Activated T-cell treated with anti-CD3 and anti-CD28 coated beads, Interleukin-2, amount 50 U/mL, for 24 hours (primary cell): ENCODE results near the gene CSDE1.

Experiments used
- DNase-seq: peaks from one replicate; pipeline ENCODE4 v3.0.0-alpha.2; 2020
- H3K27ac Mint-ChIP-seq: 2 replicates; pipeline ENCODE4 v1.8.0; 2020; ENCODE audit warnings: mild to moderate bottlenecking, mixed read lengths
- H3K27me3 Mint-ChIP-seq: 2 replicates; pipeline ENCODE4 v1.8.0; 2020; ENCODE audit warnings: mixed read lengths
- H3K36me3 Mint-ChIP-seq: 2 replicates; pipeline ENCODE4 v1.8.0; 2020; ENCODE audit warnings: low read depth, mixed read lengths
- H3K4me1 Mint-ChIP-seq: 2 replicates; pipeline ENCODE4 v1.8.0; 2020; ENCODE audit warnings: low read depth, mixed read lengths
- H3K4me3 Mint-ChIP-seq: 2 replicates; pipeline ENCODE4 v1.8.0; 2020; ENCODE audit warnings: mild to moderate bottlenecking, moderate library complexity, mixed read lengths
- H3K9me3 Mint-ChIP-seq: 2 replicates; pipeline ENCODE4 v1.8.0; 2020; ENCODE audit warnings: mixed read lengths

CSDE1 gene

DNA sequence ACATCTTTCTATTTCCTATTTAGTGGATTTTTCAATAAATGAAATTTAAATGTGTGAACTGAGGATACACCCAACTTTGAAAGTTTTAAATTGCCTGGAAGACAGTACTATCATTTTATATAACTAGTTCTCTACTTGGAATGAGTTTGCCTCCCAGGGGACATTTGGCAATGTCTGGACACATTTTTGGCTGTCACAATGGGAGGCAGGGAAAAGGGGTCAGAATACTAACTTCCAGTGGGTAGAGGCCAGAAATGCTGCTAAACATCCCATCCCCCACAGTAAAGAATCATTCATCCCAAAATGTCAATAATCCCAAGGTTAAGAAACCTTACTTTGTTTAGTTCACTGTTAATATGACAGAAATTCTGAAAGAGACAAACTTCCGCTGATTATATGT, 28.0 kb downstream of the CSDE1 start:
- peak overlapping the region; percentile 69 for H3K27ac Mint-ChIP-seq
- peaks cover 99% of the 10 kb centered on the region for H3K36me3 Mint-ChIP-seq
- no peaks in the 10 kb centered on the region for H3K27me3 Mint-ChIP-seq
- no peak for DNase-seq
- no peak overlapping the region for H3K4me3 Mint-ChIP-seq
- no peaks in the 10 kb centered on the region for H3K9me3 Mint-ChIP-seq
- peaks cover 15% of the 10 kb centered on the region for H3K4me1 Mint-ChIP-seq

DNA sequence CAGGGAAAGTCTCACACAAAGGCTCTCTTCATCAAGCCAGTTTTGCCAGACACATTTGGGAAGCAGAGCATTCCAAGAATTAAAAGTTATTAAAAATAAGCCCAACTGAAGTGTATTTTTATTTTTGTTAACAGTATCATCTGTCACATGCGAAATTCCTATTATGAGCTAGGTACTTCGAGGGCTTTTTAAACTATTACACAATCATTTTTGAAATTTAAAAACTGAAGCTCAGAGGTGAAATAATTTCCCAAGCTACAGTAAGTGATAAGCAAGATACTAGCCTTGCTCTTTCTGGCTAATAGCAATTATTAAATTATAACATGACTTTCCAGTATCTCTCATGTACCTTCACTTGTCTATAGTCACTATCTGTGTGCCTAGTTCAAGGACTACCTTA, 29.2 kb downstream of the CSDE1 start:
- H3K4me1 Mint-ChIP-seq, result peaks cover 17% of the 10 kb centered on the region
- peaks cover 99% of the 10 kb centered on the region for H3K36me3 Mint-ChIP-seq
- H3K27ac Mint-ChIP-seq, result peak overlapping the region; percentile 66
- no peak overlapping the region for H3K4me3 Mint-ChIP-seq
- H3K27me3 Mint-ChIP-seq, result no peaks in the 10 kb centered on the region
- no peaks in the 10 kb centered on the region for H3K9me3 Mint-ChIP-seq
- no peak for DNase-seq

DNA sequence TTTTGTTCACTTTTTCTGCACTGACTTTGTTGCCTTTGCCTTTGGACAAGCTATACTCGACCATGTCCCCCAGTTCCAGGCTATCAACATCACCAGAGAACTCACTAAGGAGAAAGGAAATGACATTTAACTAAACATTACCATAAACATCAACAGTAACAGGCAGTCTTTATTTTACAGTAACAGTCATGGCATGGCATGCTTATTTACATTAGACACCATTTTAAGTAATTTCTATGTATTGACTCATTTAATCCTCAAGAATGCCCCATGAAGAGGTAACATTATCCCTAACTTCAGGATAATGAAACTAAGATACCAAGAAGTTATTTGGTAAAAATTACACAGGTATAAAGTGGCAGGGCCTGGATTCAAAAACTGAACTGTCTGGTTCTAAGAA, 32.6 kb downstream of the CSDE1 start:
- H3K27me3 Mint-ChIP-seq, result no peaks in the 10 kb centered on the region
- peaks cover 8% of the 10 kb centered on the region for H3K4me1 Mint-ChIP-seq
- DNase-seq, result no peak
- H3K36me3 Mint-ChIP-seq, result peaks cover 98% of the 10 kb centered on the region
- no peaks in the 10 kb centered on the region for H3K9me3 Mint-ChIP-seq
- H3K4me3 Mint-ChIP-seq, result no peak overlapping the region
- peak overlapping the region; percentile 74 for H3K27ac Mint-ChIP-seq

DNA sequence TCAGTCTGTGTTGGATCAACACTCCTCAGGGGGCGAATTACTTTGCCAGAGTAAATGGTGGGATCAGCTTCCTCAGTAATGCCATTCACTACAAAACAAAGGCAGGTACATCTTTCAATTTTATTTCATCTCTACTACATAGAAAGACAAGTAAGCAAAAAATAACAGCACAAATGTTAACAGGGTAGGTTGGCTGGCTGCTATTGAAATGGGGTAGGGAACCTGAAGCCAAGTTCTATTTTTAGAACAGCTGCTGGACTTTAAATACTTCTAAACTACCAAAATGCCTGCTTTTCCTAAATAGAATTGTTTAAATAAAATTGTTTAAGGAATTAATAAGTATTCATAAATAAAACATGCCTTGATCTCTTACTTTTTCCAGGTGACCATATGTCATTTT, 33.9 kb downstream of the CSDE1 start:
- DNase-seq, result no peak
- no peaks in the 10 kb centered on the region for H3K9me3 Mint-ChIP-seq
- no peak overlapping the region for H3K4me3 Mint-ChIP-seq
- peaks cover 98% of the 10 kb centered on the region for H3K36me3 Mint-ChIP-seq
- H3K27me3 Mint-ChIP-seq, result no peaks in the 10 kb centered on the region
- peak overlapping the region; percentile 81 for H3K27ac Mint-ChIP-seq
- H3K4me1 Mint-ChIP-seq, result peaks cover 21% of the 10 kb centered on the region

DNA sequence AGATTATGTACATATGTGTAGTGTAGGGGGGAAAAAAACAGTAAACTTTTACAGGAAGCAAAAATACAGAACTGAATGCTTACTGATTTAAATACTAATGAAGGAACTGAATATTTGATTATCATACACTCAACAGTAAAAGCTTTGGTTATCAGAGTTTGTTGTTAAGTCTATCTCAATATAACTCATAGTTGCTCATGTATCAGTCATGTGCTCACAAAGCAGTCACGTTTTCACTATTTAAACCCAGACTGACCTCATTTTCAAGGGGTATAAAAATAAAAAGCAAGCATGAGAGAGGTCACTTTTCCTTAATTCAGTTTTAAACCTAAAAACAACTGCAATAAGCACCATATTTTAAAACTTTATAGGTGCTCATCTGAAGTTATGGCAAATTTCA, 34.3 kb downstream of the CSDE1 start:
- peaks cover 25% of the 10 kb centered on the region for H3K4me1 Mint-ChIP-seq
- no peak overlapping the region for H3K4me3 Mint-ChIP-seq
- no peaks in the 10 kb centered on the region for H3K27me3 Mint-ChIP-seq
- peak overlapping the region; percentile 81 for H3K27ac Mint-ChIP-seq
- no peaks in the 10 kb centered on the region for H3K9me3 Mint-ChIP-seq
- H3K36me3 Mint-ChIP-seq, result peaks cover 98% of the 10 kb centered on the region
- DNase-seq, result no peak

DNA sequence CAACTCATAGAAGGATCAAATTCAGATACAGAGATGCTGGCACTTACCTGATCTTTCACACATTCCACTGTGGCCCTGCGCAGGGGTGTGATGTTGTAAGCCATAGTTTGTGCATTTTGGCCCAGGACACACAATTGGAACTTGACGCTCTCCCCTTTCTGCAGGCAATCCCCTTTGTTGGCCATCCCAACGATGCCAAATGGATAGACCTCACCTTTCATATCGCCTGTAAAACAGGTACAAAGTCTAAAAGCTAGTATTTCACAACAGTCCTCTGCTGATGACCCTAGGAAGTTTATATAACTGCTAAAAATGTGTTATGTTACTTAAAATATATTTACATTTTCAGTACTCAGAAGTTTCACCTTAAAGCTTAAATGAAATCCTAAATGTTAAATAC, 37.3 kb downstream of the CSDE1 start:
- DNase-seq, result no peak
- H3K4me3 Mint-ChIP-seq, result no peak overlapping the region

DNA sequence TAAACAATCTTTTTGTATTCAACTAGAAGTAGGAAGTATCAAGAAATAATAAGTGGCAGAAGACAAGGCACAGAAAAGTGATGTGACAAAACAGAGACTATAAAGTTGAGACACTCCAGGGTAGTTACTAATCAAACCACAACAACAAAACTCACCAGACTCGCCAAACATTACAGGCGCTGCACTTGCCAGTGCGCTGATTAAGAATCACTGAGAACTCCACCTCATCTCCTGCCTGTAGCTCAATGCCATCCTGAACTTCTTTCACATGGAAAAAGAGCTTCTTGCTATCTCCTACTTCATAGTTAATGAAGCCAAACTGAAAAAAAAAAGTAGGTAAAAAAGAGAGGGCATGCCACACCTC, 38.4 kb downstream of the CSDE1 start:
- no peak for DNase-seq

More for the DNA sequence above, 37.3 kb downstream of the CSDE1 start:
- Mint-ChIP-seq H3K27ac (peak overlapping the region; percentile 88), H3K9me3 (no peaks in the 10 kb centered on the region), H3K27me3 (no peaks in the 10 kb centered on the region), H3K36me3 (peaks cover 97% of the 10 kb centered on the region), H3K4me1 (peaks cover 41% of the 10 kb centered on the region)

DNA sequence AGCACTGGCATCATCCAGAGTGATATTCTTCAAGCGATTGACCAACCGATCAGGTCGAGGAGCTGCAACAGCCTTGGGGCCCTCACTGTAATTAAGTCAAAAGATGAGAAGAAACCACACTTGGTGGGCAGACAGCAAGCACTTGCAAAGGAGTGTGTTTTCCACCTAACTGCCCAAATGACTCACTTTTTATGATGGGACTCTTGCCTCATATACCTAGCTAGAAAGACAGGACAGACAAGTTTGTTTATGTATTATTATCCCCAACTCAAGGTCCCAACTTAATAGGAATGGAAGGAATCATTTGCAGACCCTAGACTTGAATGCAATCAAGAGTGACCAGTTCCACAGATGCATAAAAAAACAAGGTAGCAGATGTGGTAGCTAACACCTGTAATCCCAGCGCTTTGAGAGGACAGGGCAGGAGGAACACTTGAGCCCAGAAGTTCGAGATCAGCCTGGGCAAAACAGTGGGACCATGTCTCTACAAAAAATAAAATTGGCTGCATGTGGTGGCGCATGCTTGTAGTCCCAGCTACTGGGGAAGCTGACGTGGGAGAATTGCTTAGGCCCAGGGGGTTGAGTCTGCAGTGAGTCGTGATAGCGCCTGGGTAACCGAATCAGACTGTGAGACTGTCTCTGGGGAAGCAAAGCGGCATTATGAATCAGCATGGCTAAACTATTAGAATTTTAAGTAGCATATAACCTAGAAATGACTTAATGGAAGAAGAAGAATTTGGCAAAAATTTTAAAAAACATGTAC, 38.9 kb downstream of the CSDE1 start:
- no peak overlapping the region for H3K4me3 Mint-ChIP-seq
- H3K36me3 Mint-ChIP-seq, result peaks cover 88% of the 10 kb centered on the region
- no peaks in the 10 kb centered on the region for H3K27me3 Mint-ChIP-seq
- H3K9me3 Mint-ChIP-seq, result no peaks in the 10 kb centered on the region
- DNase-seq, result no peak
- peak overlapping the region; percentile 88 for H3K27ac Mint-ChIP-seq
- H3K4me1 Mint-ChIP-seq, result peaks cover 47% of the 10 kb centered on the region

More for the DNA sequence above, 38.4 kb downstream of the CSDE1 start:
- H3K27me3 Mint-ChIP-seq, result no peaks in the 10 kb centered on the region
- peaks cover 42% of the 10 kb centered on the region for H3K4me1 Mint-ChIP-seq
- no peak overlapping the region for H3K4me3 Mint-ChIP-seq
- peak overlapping the region; percentile 88 for H3K27ac Mint-ChIP-seq
- H3K36me3 Mint-ChIP-seq, result peaks cover 88% of the 10 kb centered on the region
- H3K9me3 Mint-ChIP-seq, result no peaks in the 10 kb centered on the region

DNA sequence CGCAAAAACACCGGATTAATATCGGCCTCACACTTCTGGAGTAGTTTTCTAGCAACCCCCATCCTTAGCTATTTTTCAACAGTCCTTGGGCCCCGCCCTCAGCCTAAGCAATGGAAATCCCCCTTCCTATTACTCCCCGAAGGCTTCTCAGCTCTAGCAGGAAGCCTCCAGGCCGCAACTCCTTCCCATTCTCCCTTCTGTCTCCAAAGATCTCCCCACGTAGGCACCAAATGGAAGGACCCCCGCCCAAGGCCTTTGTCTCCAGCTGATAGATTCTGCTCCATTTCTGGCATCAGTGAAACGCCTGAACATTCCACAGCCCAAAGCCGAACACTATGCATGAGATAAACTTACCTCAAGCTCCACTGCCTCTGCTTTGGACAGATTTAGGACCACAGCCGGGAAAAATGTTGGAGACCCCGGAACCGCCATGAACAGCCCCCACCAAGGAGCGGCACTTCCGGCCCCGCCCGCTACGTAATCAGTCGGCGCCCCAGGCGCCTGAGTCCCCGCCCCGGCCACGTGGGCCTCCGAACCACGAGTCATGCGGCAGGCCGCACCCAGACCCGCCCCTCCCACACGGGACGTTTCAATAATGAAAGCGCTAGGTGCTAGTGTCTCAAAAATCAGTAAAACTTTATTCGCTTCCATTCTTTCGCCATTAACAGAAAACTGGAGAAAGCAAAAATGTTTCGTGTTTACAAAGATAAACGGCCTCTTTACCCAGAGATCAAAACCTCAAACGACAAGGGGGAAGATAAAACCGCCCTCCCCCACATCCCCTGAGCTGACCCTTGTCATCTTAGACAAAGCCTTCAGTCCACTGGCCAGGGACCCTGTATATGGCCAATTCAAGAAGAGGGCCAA, 41.2 kb downstream of the CSDE1 start, which contains the start of gene NRAS:
Gene NRAS (minus strand): TSS at position 468 of the 867 bp plus-strand sequence. CDS start 611 bp downstream, outside the sequence.
- no peaks in the 10 kb centered on the region for H3K27me3 Mint-ChIP-seq
- peaks cover 88% of the 10 kb centered on the region for H3K36me3 Mint-ChIP-seq
- peak within 1 kb of the TSS; percentile 98 for H3K27ac Mint-ChIP-seq

DNA sequence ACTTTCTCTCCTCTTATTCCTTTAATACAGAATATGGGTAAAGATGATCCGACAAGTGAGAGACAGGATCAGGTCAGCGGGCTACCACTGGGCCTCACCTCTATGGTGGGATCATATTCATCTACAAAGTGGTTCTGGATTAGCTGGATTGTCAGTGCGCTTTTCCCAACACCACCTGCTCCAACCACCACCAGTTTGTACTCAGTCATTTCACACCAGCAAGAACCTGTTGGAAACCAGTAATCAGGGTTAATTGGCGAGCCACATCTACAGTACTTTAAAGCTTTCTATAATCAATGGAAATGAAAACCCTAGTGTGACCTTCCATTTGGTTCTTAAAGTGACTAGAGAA, 41.9 kb downstream of the CSDE1 start:
- Mint-ChIP-seq H3K4me3 (peak overlapping the region; percentile 96), H3K9me3 (no peaks in the 10 kb centered on the region), H3K36me3 (peaks cover 88% of the 10 kb centered on the region), H3K27ac (peak overlapping the region; percentile 98), H3K4me1 (peaks cover 49% of the 10 kb centered on the region), H3K27me3 (no peaks in the 10 kb centered on the region)
- DNase-seq, result no peak

More for the DNA sequence above, 41.2 kb downstream of the CSDE1 start, which contains the start of gene NRAS:
- DNase-seq, result peak; percentile 97
- H3K9me3 Mint-ChIP-seq, result no peaks in the 10 kb centered on the region
- H3K4me1 Mint-ChIP-seq, result peaks cover 49% of the 10 kb centered on the region
- peak within 1 kb of the TSS; percentile 96 for H3K4me3 Mint-ChIP-seq

DNA sequence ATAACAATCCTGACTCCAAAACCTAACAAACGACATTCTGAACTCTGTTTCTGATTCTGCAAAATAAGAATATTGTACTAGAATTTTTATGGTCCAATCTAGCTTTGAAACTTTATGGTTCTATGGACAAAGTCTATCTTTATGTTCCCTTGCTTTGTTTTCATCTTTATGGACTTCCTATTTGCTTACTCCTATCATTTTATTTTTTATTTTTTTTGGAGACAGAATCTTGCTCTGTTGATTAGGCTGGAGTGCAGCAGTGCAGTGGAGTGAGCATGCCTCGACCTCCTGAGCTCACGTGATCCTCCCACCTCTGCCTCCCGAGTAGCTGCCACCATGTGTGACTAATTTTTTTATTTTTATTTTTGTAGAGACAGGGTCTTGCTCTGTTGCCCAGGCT, 44.8 kb downstream of the CSDE1 start:
- H3K4me3 Mint-ChIP-seq, result no peak overlapping the region
- peaks cover 26% of the 10 kb centered on the region for H3K4me1 Mint-ChIP-seq
- no peaks in the 10 kb centered on the region for H3K27me3 Mint-ChIP-seq
- peaks cover 83% of the 10 kb centered on the region for H3K36me3 Mint-ChIP-seq
- no peak overlapping the region for H3K27ac Mint-ChIP-seq
- no peak for DNase-seq
- H3K9me3 Mint-ChIP-seq, result no peaks in the 10 kb centered on the region

DNA sequence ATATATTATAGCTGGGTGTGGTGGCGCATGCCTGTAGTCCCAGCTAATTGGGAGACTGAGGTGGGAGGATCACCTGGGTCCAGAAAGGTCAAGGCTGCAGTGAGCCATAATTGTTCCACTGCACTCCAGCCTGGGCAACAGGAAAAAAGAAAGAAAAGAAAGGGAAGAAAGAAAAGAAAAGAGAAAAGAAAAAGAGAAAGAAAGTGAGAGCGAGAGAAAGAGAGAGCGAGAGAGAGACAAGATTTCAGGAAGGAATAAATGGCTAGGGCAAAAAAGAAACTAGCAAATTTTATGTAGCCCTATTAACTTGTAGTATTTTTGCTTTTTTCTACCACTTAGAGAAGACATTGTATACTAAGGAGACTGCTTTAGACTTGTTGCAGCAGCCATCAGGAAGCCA, 47.4 kb downstream of the CSDE1 start:
- H3K4me1 Mint-ChIP-seq, result peaks cover 16% of the 10 kb centered on the region
- no peaks in the 10 kb centered on the region for H3K27me3 Mint-ChIP-seq
- no peak overlapping the region for H3K4me3 Mint-ChIP-seq
- no peaks in the 10 kb centered on the region for H3K9me3 Mint-ChIP-seq
- H3K36me3 Mint-ChIP-seq, result peaks cover 85% of the 10 kb centered on the region
- DNase-seq, result no peak
- no peak overlapping the region for H3K27ac Mint-ChIP-seq

DNA sequence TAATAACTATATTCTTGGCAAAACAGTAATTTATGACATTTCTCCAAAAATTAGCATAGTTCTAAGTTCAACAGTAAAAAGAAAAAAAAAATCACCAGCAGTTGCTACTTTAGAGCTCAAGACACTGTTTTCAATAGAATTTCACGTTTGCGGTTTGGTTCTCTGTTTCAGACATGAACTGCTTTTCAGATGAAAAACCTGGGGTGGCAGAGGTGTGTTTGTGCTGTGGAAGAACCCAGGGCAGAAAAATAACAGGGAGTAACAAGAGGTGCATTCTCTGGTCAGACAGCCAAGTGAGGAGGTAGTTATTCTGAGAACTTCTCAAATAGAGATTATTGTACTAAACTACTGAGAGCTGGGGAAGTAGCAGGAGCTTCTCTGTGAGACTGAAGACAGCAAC, 50.2 kb downstream of the CSDE1 start:
- Mint-ChIP-seq H3K4me1 (peaks cover 4% of the 10 kb centered on the region), H3K27me3 (no peaks in the 10 kb centered on the region), H3K27ac (peak overlapping the region; percentile 35), H3K4me3 (no peak overlapping the region), H3K9me3 (no peaks in the 10 kb centered on the region), H3K36me3 (peaks cover 81% of the 10 kb centered on the region)
- no peak for DNase-seq

DNA sequence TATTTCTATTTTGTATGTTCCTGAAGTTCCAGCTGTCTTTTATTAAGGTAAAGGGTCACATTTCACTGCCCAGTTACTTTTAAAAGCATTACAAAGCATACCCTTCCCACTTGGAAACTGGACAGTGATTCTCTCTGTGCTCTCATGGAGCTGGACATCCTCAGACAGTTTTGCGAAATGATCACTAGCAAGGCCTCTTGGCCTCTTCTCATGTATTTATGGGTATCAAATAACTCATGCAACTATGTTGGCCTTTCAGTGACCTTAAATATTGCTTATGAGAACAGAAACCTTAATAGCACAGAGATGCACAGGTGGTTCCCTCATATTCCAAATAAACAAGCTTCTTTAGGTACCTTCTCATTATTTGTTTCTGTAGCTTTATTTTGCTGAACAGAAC, 54.5 kb downstream of the CSDE1 start:
- no peak for DNase-seq
- Mint-ChIP-seq H3K9me3 (no peaks in the 10 kb centered on the region), H3K36me3 (peaks cover 43% of the 10 kb centered on the region), H3K27me3 (no peaks in the 10 kb centered on the region), H3K4me3 (no peak overlapping the region), H3K27ac (no peak overlapping the region), H3K4me1 (peaks cover 3% of the 10 kb centered on the region)

DNA sequence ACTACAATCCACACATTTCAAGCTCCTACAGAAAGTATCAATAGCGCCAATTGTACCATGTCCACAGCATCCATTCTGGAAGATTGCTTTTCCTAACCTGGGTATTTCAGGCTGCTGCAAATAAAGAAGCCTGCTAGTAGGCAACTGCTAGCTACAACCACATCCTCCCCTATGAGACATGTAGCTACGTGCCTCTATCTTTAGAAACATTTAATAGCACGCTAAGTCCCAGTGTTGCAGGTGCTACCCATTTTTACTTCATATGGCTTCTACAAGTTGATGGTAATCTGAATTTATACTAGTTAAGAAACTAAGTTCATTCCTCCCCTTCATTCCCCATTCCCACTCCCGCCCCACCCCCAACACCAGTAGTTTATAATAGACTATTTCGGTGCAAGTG, 55.0 kb downstream of the CSDE1 start:
- DNase-seq, result no peak
- no peak overlapping the region for H3K27ac Mint-ChIP-seq
- no peaks in the 10 kb centered on the region for H3K9me3 Mint-ChIP-seq
- no peaks in the 10 kb centered on the region for H3K27me3 Mint-ChIP-seq
- H3K36me3 Mint-ChIP-seq, result peaks cover 38% of the 10 kb centered on the region
- H3K4me3 Mint-ChIP-seq, result no peak overlapping the region
- H3K4me1 Mint-ChIP-seq, result peaks cover 3% of the 10 kb centered on the region
